ENCODE measurements around the gene TMEM176A. TPM values are rescaled to one million over a fixed set of nuclear protein-coding genes. Genes with fewer than 3 reads are reported as not detected.

TMEM176A gene
- total and polyA plus RNA-seq, 2 experiments from 2014 or later: not detected

DNA sequence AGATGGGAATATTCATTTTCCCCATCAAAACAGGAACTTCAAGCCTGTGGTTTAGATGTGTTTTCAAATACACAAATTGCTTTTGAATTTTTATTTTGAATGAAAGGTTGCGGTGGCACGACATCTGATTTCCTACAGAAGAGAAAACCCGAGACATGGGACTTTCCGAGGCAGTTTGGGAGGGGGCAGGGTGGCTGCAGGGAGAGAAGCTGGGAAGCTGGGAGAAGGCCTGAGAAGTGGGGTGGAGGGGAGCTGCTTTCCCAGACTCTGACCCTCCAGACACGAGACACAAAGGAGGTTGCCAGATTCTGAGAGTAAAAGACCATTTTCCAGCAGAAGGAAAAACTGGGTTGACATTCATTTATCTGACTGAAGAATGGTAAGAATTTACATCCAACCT lies 19.6 kb downstream of the TMEM176A start:
- 16 to 18% methylated on average over 5 of the region's 5 CpGs for WGBS, 2 experiments (ENCODE audit: low coverage in 1 of 2, low lambda C conversion rate in 2 of 2, missing lambda C conversion rate in 2 of 2)
- Histone ChIP-seq H3K9me3 (ENCODE audit: low read depth) (no peaks in the 10 kb centered on the region), H4K20me1 (ENCODE audit: insufficient read depth) (no peaks in the 10 kb centered on the region), H3K4me2 (ENCODE audit: unreplicated experiment) (no peak overlapping the region), H3K4me3 (no peak overlapping the region), H3K79me2 (ENCODE audit: insufficient read depth) (no peaks in the 10 kb centered on the region), H3K9ac (no peak overlapping the region), H3K4me1 (ENCODE audit: insufficient read depth) (no peaks in the 10 kb centered on the region), H3K27ac (no peak overlapping the region), H3K9me2 (ENCODE audit: insufficient read depth) (no peaks in the 10 kb centered on the region), H3F3A (ENCODE audit: insufficient read depth) (no peaks in the 10 kb centered on the region), H3K36me3 (ENCODE audit: low read depth) (no peaks in the 10 kb centered on the region), H3K27me3 (replicated peaks; ENCODE audit: insufficient read depth) (no peaks in the 10 kb centered on the region), H2AFZ (no peak overlapping the region)
- TF ChIP-seq EZH2phosphoT487 (IDR thresholded peaks at IDR 0.05; ENCODE audit: insufficient read depth, low read depth) (no peak), EZH2 (IDR thresholded peaks at IDR 0.05; ENCODE audit: insufficient read depth, poor library complexity, severe bottlenecking) (no peak)
- no peak for DNase-seq
- in situ Hi-C loops (cut with MboI): no loop called here

DNA sequence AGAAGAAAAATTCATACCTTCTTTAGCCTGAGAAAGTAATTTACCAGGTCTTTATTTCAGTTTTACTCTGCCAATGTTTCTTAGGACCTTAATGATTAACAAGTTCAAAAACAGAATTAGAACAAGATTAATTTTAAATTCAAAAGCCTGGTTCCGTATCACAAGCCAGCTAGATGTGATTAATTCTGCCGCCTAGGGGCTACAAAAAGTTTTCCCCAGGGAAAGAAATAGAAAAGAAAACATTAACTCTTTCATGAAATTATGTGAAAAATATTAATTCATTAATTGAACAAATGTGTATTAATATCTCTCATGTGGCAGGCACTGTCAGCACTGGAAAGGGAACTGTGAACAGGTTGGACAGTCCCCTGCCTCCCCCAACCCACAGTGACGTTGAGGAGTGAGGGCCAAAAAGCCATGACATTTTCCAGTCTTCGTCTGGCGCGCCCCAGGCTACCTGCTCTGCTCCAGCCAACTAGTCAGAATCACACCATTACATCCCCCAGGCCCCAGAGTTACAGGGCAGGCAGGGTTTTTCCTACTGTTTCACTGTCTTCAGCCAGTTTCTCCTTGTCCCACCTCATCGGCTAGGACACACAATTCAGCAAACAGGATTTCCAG lies 20.1 kb downstream of the TMEM176A start:
- 35 to 48% methylated on average over 7 of the region's 7 CpGs for WGBS, 2 experiments (ENCODE audit: low coverage in 1 of 2, low lambda C conversion rate in 2 of 2, missing lambda C conversion rate in 2 of 2)
- no peaks in the 10 kb centered on the region for H3K27me3 ChIP-seq (replicated peaks; ENCODE audit: insufficient read depth)
- no peaks in the 10 kb centered on the region for H3K9me3 ChIP-seq (ENCODE audit: low read depth)
- H3K36me3 ChIP-seq (ENCODE audit: low read depth): no peaks in the 10 kb centered on the region
- DNase-seq: no peak
- no peak overlapping the region for H3K4me3 ChIP-seq
- H3K4me2 ChIP-seq (ENCODE audit: unreplicated experiment): no peak overlapping the region
- H3K9me2 ChIP-seq (ENCODE audit: insufficient read depth): no peaks in the 10 kb centered on the region
- in situ Hi-C loops (cut with MboI): no loop called here
- TF ChIP-seq EZH2 (IDR thresholded peaks at IDR 0.05; ENCODE audit: insufficient read depth, poor library complexity, severe bottlenecking) (no peak), EZH2phosphoT487 (IDR thresholded peaks at IDR 0.05; ENCODE audit: insufficient read depth, low read depth) (no peak)
- no peaks in the 10 kb centered on the region for H3K79me2 ChIP-seq (ENCODE audit: insufficient read depth)
- no peak overlapping the region for H3K27ac ChIP-seq
- H3K4me1 ChIP-seq (ENCODE audit: insufficient read depth): no peaks in the 10 kb centered on the region
- no peaks in the 10 kb centered on the region for H3F3A ChIP-seq (ENCODE audit: insufficient read depth)
- H2AFZ ChIP-seq: no peak overlapping the region
- no peaks in the 10 kb centered on the region for H4K20me1 ChIP-seq (ENCODE audit: insufficient read depth)
- H3K9ac ChIP-seq: no peak overlapping the region

DNA sequence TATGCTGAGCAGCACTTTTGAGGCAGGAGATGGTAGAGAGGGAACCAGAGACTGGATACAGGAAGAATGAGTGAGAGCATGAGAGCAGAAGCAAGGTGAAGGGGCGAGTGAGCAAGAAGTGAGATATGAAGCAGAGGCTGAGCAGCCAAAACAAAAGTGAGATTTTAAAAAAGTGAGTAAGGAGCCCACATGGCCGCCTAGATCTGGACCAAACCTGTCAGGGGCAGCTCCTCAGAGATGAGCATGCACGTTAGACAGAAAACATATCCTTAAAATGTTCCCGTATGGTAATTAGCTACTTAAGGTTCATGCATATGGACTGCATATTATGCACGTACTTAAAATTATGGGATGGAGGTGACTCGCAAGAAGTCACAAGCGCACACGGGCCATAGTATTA lies 22.5 kb downstream of the TMEM176A start:
- Histone ChIP-seq H3K9me3 (ENCODE audit: low read depth) (no peaks in the 10 kb centered on the region), H3K79me2 (ENCODE audit: insufficient read depth) (no peaks in the 10 kb centered on the region), H3K36me3 (ENCODE audit: low read depth) (no peaks in the 10 kb centered on the region), H4K20me1 (ENCODE audit: insufficient read depth) (no peaks in the 10 kb centered on the region), H3F3A (ENCODE audit: insufficient read depth) (no peaks in the 10 kb centered on the region), H3K4me2 (ENCODE audit: unreplicated experiment) (no peak overlapping the region), H3K27me3 (replicated peaks; ENCODE audit: insufficient read depth) (no peaks in the 10 kb centered on the region), H3K9me2 (ENCODE audit: insufficient read depth) (no peaks in the 10 kb centered on the region), H3K27ac (no peak overlapping the region), H3K4me3 (no peak overlapping the region), H2AFZ (no peak overlapping the region), H3K4me1 (ENCODE audit: insufficient read depth) (no peaks in the 10 kb centered on the region), H3K9ac (no peak overlapping the region)
- 56 to 58% methylated on average over 8 of the region's 8 CpGs for WGBS, 2 experiments (ENCODE audit: low coverage in 1 of 2, low lambda C conversion rate in 2 of 2, missing lambda C conversion rate in 2 of 2)
- no peak for DNase-seq
- TF ChIP-seq EZH2 (IDR thresholded peaks at IDR 0.05; ENCODE audit: insufficient read depth, poor library complexity, severe bottlenecking) (no peak), EZH2phosphoT487 (IDR thresholded peaks at IDR 0.05; ENCODE audit: insufficient read depth, low read depth) (no peak)
- in situ Hi-C loops (cut with MboI): no loop called here

DNA sequence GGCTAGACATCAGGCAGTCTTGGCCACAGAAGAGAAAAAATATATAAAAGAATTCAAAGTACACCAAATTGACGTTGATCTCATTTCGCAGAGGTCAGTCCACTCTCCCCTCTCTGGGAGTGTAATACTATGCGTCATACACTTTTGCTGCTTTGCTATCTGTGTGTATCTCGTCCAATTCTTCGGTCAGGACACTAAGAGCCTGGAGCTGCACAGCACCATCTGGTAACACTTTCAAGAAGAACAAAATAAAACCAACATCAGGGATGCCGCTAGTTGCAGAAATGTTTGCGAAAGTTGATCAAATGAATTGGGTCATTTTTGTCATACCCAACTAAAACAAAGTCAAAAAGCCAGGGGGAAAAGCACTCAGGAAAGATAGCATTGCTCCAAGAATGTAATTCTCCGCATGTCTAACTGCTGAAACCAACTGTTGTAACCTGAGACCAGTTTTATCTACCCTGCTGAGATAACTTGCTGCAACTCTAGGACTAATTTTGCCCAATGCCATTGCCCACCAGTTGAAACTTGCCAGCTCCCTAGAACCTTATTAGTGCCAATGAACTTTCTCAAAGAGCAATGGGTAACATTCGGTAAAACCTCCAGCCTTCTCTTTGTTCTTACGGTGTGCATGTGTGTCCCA lies 23.0 kb downstream of the TMEM176A start:
- H4K20me1 ChIP-seq (ENCODE audit: insufficient read depth): no peaks in the 10 kb centered on the region
- H3K36me3 ChIP-seq (ENCODE audit: low read depth): no peaks in the 10 kb centered on the region
- no peak overlapping the region for H2AFZ ChIP-seq
- H3K79me2 ChIP-seq (ENCODE audit: insufficient read depth): no peaks in the 10 kb centered on the region
- no peaks in the 10 kb centered on the region for H3K4me1 ChIP-seq (ENCODE audit: insufficient read depth)
- H3K9me3 ChIP-seq (ENCODE audit: low read depth): no peaks in the 10 kb centered on the region
- 39 to 43% methylated on average over 10 of the region's 10 CpGs for WGBS, 2 experiments (ENCODE audit: low coverage in 1 of 2, low lambda C conversion rate in 2 of 2, missing lambda C conversion rate in 2 of 2)
- in situ Hi-C loops (cut with MboI): no loop called here
- no peak overlapping the region for H3K4me2 ChIP-seq (ENCODE audit: unreplicated experiment)
- H3F3A ChIP-seq (ENCODE audit: insufficient read depth): no peaks in the 10 kb centered on the region
- H3K4me3 ChIP-seq: no peak overlapping the region
- DNase-seq: no peak
- H3K9ac ChIP-seq: no peak overlapping the region
- TF ChIP-seq EZH2phosphoT487 (IDR thresholded peaks at IDR 0.05; ENCODE audit: insufficient read depth, low read depth) (no peak), EZH2 (IDR thresholded peaks at IDR 0.05; ENCODE audit: insufficient read depth, poor library complexity, severe bottlenecking) (no peak)
- H3K27me3 ChIP-seq (replicated peaks; ENCODE audit: insufficient read depth): no peaks in the 10 kb centered on the region
- no peaks in the 10 kb centered on the region for H3K9me2 ChIP-seq (ENCODE audit: insufficient read depth)
- H3K27ac ChIP-seq: no peak overlapping the region
